ENCODE measurements around the gene MBD3L2. TPM values are rescaled to one million over a fixed set of nuclear protein-coding genes. Genes with fewer than 3 reads are reported as not detected.

MBD3L2 gene
- total and polyA plus RNA-seq, 9 of the 15 experiments (the other 6 are each of a cell fraction or from before 2014, with no cell fraction given) = not detected

- no peak overlapping the region for H2AFZ ChIP-seq (ENCODE audit: low read depth, low read length)
- no peak overlapping the region for H3K27ac ChIP-seq (ENCODE audit: extremely low read depth, low read depth, low read length)
- no CpG with 5 or more reads among the region's 4 CpGs for WGBS (ENCODE audit: insufficient coverage, low coverage, missing lambda C conversion rate)
- H3K36me3 ChIP-seq (ENCODE audit: control insufficient read depth, insufficient read depth, low read length) = no peaks in the 10 kb centered on the region
- H3K9ac ChIP-seq (ENCODE audit: insufficient read depth in 1 of 2, low read depth in 2 of 2, low read length in 2 of 2) = no peak overlapping the region
- FAIRE-seq (no peak), DNase-seq (ENCODE audit: extremely low read depth in 1 of 4, low spot score in 3 of 4) (no peak), ATAC-seq (no peak)
- no peaks in the 10 kb centered on the region for H3K9me1 ChIP-seq (ENCODE audit: control insufficient read depth, insufficient read depth, low read length)
- intact Hi-C loops (cut with micrococcal nuclease) (no loop called here), in situ Hi-C loops (cut with MboI) (no loop called here)
- H3K9me3 ChIP-seq (replicated peaks; ENCODE audit: control insufficient read depth, insufficient read depth, low read depth, low read length) = 0 out of 2 replicates have a peak, but pooled peaks cover 3% of the 10 kb centered on the region
- peaks cover 0 to 6% of the 10 kb centered on the region in 2 experiments; a peak in 2 of 5 replicates for H3K27me3 ChIP-seq (ENCODE audit: control insufficient read depth in 2 of 2, insufficient read depth in 2 of 2, low read length in 2 of 2)
- no peak overlapping the region for H3K4me3 ChIP-seq
- CTCF ChIA-PET (ENCODE audit: low intra/inter-chr PET ratio) = no interaction called here
- no peaks in the 10 kb centered on the region for H3K79me2 ChIP-seq (ENCODE audit: control insufficient read depth, insufficient read depth, low read length)
- no TSS peak for BruUV-seq (replicated peaks)
- no peaks in the 10 kb centered on the region for H4K20me1 ChIP-seq (replicated peaks; ENCODE audit: control insufficient read depth, insufficient read depth, low read length)
- no peak overlapping the region for H3K4me2 ChIP-seq (ENCODE audit: insufficient read depth, low read length)
- H3K4me1 ChIP-seq (replicated peaks in 1 of 2; ENCODE audit: control insufficient read depth in 2 of 2, insufficient read depth in 2 of 2, low read length in 2 of 2) = no peaks in the 10 kb centered on the region
- POLR2A ChIA-PET = interaction anchor here (0.7 kb wide), 1 partner anchor 50 kb away, joined by 3 read pairs; no protein-coding TSS in a partner anchor
- TF ChIP-seq BMI1 (IDR thresholded peaks at IDR 0.05; ENCODE audit: low read length) (no peak), ZNF133 (CRISPR knock-in tag; IDR thresholded peaks at IDR 0.05) (no peak), CEBPG (CRISPR knock-in tag; IDR thresholded peaks at IDR 0.05) (no peak), CEBPG (tag; conservative IDR thresholded peaks at IDR 0.05 in 1 of 2, IDR thresholded peaks at IDR 0.05 in 1 of 2) (no peak), ZNF431 (CRISPR knock-in tag; IDR thresholded peaks at IDR 0.05) (no peak), THRAP3 (IDR thresholded peaks at IDR 0.05; ENCODE audit: borderline replicate concordance) (no peak), ZNF75A (CRISPR knock-in tag; IDR thresholded peaks at IDR 0.05) (no peak), NR2F6 (CRISPR knock-in tag; IDR thresholded peaks at IDR 0.05) (no peak), ZNF274 (IDR thresholded peaks at IDR 0.05; ENCODE audit: borderline replicate concordance, low read depth, low read length) (no peak), SIRT6 (IDR thresholded peaks at IDR 0.05; ENCODE audit: low read depth, low read length) (no peak), SP1 (CRISPR knock-in tag; IDR thresholded peaks at IDR 0.05) (no peak), KDM2B (CRISPR knock-in tag; IDR thresholded peaks at IDR 0.05) (no peak), ZNF407 (IDR thresholded peaks at IDR 0.05; ENCODE audit: low read depth) (no peak)
- TF ChIP-seq, protein P1, sequence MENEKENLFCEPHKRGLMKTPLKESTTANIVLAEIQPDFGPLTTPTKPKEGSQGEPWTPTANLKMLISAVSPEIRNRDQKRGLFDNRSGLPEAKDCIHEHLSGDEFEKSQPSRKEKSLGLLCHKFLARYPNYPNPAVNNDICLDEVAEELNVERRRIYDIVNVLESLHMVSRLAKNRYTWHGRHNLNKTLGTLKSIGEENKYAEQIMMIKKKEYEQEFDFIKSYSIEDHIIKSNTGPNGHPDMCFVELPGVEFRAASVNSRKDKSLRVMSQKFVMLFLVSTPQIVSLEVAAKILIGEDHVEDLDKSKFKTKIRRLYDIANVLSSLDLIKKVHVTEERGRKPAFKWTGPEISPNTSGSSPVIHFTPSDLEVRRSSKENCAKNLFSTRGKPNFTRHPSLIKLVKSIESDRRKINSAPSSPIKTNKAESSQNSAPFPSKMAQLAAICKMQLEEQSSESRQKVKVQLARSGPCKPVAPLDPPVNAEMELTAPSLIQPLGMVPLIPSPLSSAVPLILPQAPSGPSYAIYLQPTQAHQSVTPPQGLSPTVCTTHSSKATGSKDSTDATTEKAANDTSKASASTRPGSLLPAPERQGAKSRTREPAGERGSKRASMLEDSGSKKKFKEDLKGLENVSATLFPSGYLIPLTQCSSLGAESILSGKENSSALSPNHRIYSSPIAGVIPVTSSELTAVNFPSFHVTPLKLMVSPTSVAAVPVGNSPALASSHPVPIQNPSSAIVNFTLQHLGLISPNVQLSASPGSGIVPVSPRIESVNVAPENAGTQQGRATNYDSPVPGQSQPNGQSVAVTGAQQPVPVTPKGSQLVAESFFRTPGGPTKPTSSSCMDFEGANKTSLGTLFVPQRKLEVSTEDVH (IDR thresholded peaks at IDR 0.05; ENCODE audit: low read depth, partially characterized antibody) = no peak
Observed at GRCh38 chr19:7007859-7008258, 41.3 kb upstream of the MBD3L2 start.
